Measurements from ENCODE around the gene TRPM2. TPM values are rescaled to one million over a fixed set of nuclear protein-coding genes. Genes with fewer than 3 reads are reported as not detected.

Gene TRPM2
- total and polyA plus RNA-seq, 2 of the 8 experiments (the other 6 are each of a cell fraction or from before 2014, with no cell fraction given) = 0.27 to 0.28 TPM

- Histone ChIP-seq H3K36me3 (ENCODE audit: control insufficient read depth in 2 of 4, insufficient read depth in 4 of 4, low read length in 3 of 4) (no peaks in the 10 kb centered on the region), H3K27ac (ENCODE audit: low read depth, low read length) (no peak overlapping the region), H2BK5ac (ENCODE audit: low read depth, low read length) (no peak overlapping the region), H3K4ac (replicated peaks; ENCODE audit: insufficient read length, low read depth, low read length) (peak overlapping the region; percentile 53), H2AFZ (ENCODE audit: low read length) (no peak overlapping the region), H3K4me2 (ENCODE audit: insufficient read depth in 1 of 2, low read depth in 2 of 2, low read length in 2 of 2) (peak overlapping the region in 1 of 2 experiments; percentile 21; a peak in 1 of 4 replicates), H3K79me2 (ENCODE audit: control insufficient read depth in 1 of 2, insufficient read depth in 2 of 2, low read length in 2 of 2) (no peaks in the 10 kb centered on the region), H3K56ac (replicated peaks; ENCODE audit: insufficient read length, low read depth, low read length) (no peak overlapping the region), H3K23me2 (ENCODE audit: low read depth, low read length) (no peaks in the 10 kb centered on the region; the same call in 1 of the 2 replicates), H4K5ac (ENCODE audit: insufficient read length, low read depth, low read length) (no peak overlapping the region), H3K23ac (ENCODE audit: insufficient read length) (no peak overlapping the region), H3K4me3 (ENCODE audit: extremely low read depth in 1 of 4, insufficient read depth in 2 of 4, low read depth in 3 of 4, low read length in 4 of 4) (no peak overlapping the region), H3K14ac (ENCODE audit: insufficient read length) (no peak overlapping the region), H4K8ac (ENCODE audit: extremely low read depth, insufficient read depth, low read length) (no peak overlapping the region; the same call in 1 of the 2 replicates), H4K20me1 (replicated peaks in 1 of 2; ENCODE audit: control insufficient read depth in 1 of 2, insufficient read depth in 2 of 2, low read length in 2 of 2) (no peaks in the 10 kb centered on the region), H2AK5ac (ENCODE audit: low read depth, low read length) (no peak overlapping the region), H3K4me1 (replicated peaks in 1 of 4; ENCODE audit: control insufficient read depth in 3 of 4, insufficient read depth in 4 of 4, low read length in 3 of 4) (peaks cover 0 to 5% (median under 1%) of the 10 kb centered on the region in 4 experiments; a peak in 2 of 7 replicates), H3K18ac (ENCODE audit: extremely low read depth, low read length) (no peak overlapping the region), H2BK12ac (ENCODE audit: low read depth, low read length) (0 out of 2 replicates have a peak overlapping the region, but pooled peaks have one; percentile 50), H3K27me3 (replicated peaks in 1 of 4; ENCODE audit: control insufficient read depth in 3 of 4, extremely low read depth in 1 of 4, insufficient read depth in 3 of 4, low read length in 3 of 4) (peaks cover 17 to 40% (median 28%) of the 10 kb centered on the region in 4 experiments; a peak in 6 of 7 replicates), H2BK20ac (ENCODE audit: low read length) (no peak overlapping the region), H4K91ac (replicated peaks; ENCODE audit: insufficient read length, low read length) (no peak overlapping the region), H3K79me1 (ENCODE audit: low read depth, low read length) (no peaks in the 10 kb centered on the region), H2BK120ac (replicated peaks; ENCODE audit: low read depth, low read length) (no peak overlapping the region), H3K9ac (replicated peaks in 1 of 4; ENCODE audit: extremely low read depth in 1 of 4, low read depth in 3 of 4, low read length in 3 of 4) (no peak overlapping the region), H2BK15ac (ENCODE audit: low read length) (no peak overlapping the region; the same call in 1 of the 2 replicates), H3K9me3 (ENCODE audit: insufficient read depth in 2 of 2, low read depth in 1 of 2, low read length in 1 of 2) (no peaks in the 10 kb centered on the region)
- TF ChIP-seq SP4 (IDR thresholded peaks at IDR 0.05; ENCODE audit: low read length) (no peak), ATF3 (IDR thresholded peaks at IDR 0.05; ENCODE audit: insufficient read depth, low read depth, low read length) (no peak), KDM5A (IDR thresholded peaks at IDR 0.05; ENCODE audit: low read length) (no peak), ZNF274 (IDR thresholded peaks at IDR 0.05; ENCODE audit: borderline replicate concordance, extremely low read depth, low read length) (no peak), SP2 (IDR thresholded peaks at IDR 0.05; ENCODE audit: low read length) (no peak), FOSL1 (IDR thresholded peaks at IDR 0.05; ENCODE audit: insufficient read depth, low read depth, low read length) (no peak), NRF1 (IDR thresholded peaks at IDR 0.05; ENCODE audit: low read depth, low read length) (no peak), SIN3A (conservative IDR thresholded peaks at IDR 0.05 in 1 of 2, IDR thresholded peaks at IDR 0.05 in 1 of 2; ENCODE audit: low read depth in 1 of 2, low read length in 2 of 2) (no peak), GABPA (IDR thresholded peaks at IDR 0.05; ENCODE audit: borderline replicate concordance, insufficient read depth, low read length) (no peak), SP1 (IDR thresholded peaks at IDR 0.05; ENCODE audit: low read depth, low read length) (no peak), CHD2 (IDR thresholded peaks at IDR 0.05; ENCODE audit: low read length) (no peak)
- DNase-seq (ENCODE audit: low read depth in 1 of 2, low spot score in 2 of 2) = no peak
- 92% methylated on average over 14 of the region's 18 CpGs; no CpG with 5 or more reads in 1 of the 2 experiments for WGBS, 2 experiments (ENCODE audit: extremely low coverage in 1 of 2, insufficient coverage in 1 of 2, insufficient read length in 1 of 2, insufficient replicate concordance in 2 of 2, low coverage in 1 of 2, low lambda C conversion rate in 2 of 2, missing lambda C conversion rate in 1 of 2)
- CTCF ChIA-PET (ENCODE audit: partially characterized antibody) = interaction anchor here (0.6 to 3.3 kb wide), 5 partner anchors 9 to 93 kb away, joined by 3 to 11 read pairs (median 4); no protein-coding TSS in a partner anchor
- no peak for FAIRE-seq
- POLR2A ChIA-PET (ENCODE audit: partially characterized antibody) = no interaction called here
These were observed 1.7 kb upstream of the TRPM2 start for GRCh38 chr21:44351535-44352252.

Data from H1 (cell line).